Endothelial cell of umbilical vein (primary cell): ENCODE measurements around the gene SLC1A1. TPM values are rescaled to one million over a fixed set of nuclear protein-coding genes. Genes with fewer than 3 reads are reported as not detected.

Source experiments
- BruUV-seq: library from RNA; stranded (reverse); fragments of 400-500 nt; replicated peaks from 2 replicates; lab custom pipeline; 2021; lab: Mats Ljungman, UMichigan
- CTCF ChIA-PET: fragments of 300-600, 350-600 bp; sonication (Branson Sonifier 250); formaldehyde crosslinking; loops from one replicate; lab custom pipeline; 2021; ENCODE audit warnings: antibody characterized with exemption, inconsistent platforms; lab: Charles Lee
- POLR2A ChIA-PET: fragments of 300-600, 350-600 bp; sonication (Branson Sonifier 250); formaldehyde crosslinking; loops from one replicate; lab custom pipeline; 2021; ENCODE audit warnings: antibody characterized with exemption, inconsistent platforms; lab: Charles Lee
- DNase-seq: peaks from one replicate; pipeline ENCODE4 v3.0.0-alpha.2; 2011; ENCODE audit warnings: low read depth, low spot score
- FAIRE-seq: peaks from 2 replicates; lab custom pipeline; 2011; peaks lifted over from hg19 to GRCh38; lab: Jason Lieb, UNC
- H2AFZ ChIP-seq: 2 replicates; pipeline ENCODE4 v1.6.0; 2012; ENCODE audit warnings: low read depth, low read length, control low read depth, inconsistent platforms
- H3K27ac ChIP-seq: 2 replicates; pipeline ENCODE4 v1.5.1; 2011; ENCODE audit warnings: low read depth, mild to moderate bottlenecking, control low read depth, low read length, moderate library complexity; ENCODE audit not compliant: insufficient read depth
- H3K27me3 ChIP-seq, 2 experiments: 2 replicates each; pipeline versions ENCODE4 v1.6.0 to v1.6.1; 2011; ENCODE audit warnings: low read length in 2 of 2, mixed read lengths in 1 of 2; ENCODE audit not compliant: control insufficient read depth in 2 of 2, insufficient read depth in 2 of 2
- H3K36me3 ChIP-seq, 2 experiments: 2 replicates in 1 of 2; 3 replicates in 1 of 2; pipeline ENCODE4 v1.5.1; 2011; ENCODE audit warnings: low read length in 2 of 2, mild to moderate bottlenecking in 1 of 2, moderate library complexity in 1 of 2; ENCODE audit not compliant: control insufficient read depth in 2 of 2, insufficient read depth in 2 of 2; ENCODE audit errors: extremely low read depth in 1 of 2
- H3K4me1 ChIP-seq: 3 replicates; pipeline ENCODE4 v1.5.1; 2011; ENCODE audit warnings: mild to moderate bottlenecking, low read length; ENCODE audit not compliant: control insufficient read depth, insufficient read depth; ENCODE audit errors: extremely low read depth
- H3K4me2 ChIP-seq: 2 replicates; pipeline ENCODE4 v1.6.1; 2011; ENCODE audit warnings: low read length, control low read depth, mixed read lengths; ENCODE audit not compliant: insufficient read depth
- H3K4me3 ChIP-seq, 3 experiments: fragments of 200-600 bp in 1 of 3; sonication (generic), shearing (Covaris generic) in 1 of 3; replicated peaks in 1 of 3; 2 replicates each; pipeline ENCODE4 v1.5.1; 2011 to 2016; ENCODE audit warnings: control low read depth in 3 of 3, low read length in 3 of 3, mild to moderate bottlenecking in 2 of 3, inconsistent platforms in 1 of 3, low read depth in 1 of 3, moderate library complexity in 1 of 3; ENCODE audit not compliant: insufficient read depth in 1 of 3
- H3K79me2 ChIP-seq: 2 replicates; pipeline ENCODE4 v1.6.0; 2012; ENCODE audit warnings: low read length, inconsistent platforms; ENCODE audit not compliant: control insufficient read depth, insufficient read depth
- H3K9ac ChIP-seq: replicated peaks from 2 replicates; pipeline ENCODE3; 2011; ENCODE audit warnings: low read length, control low read depth; ENCODE audit not compliant: insufficient read depth; ENCODE audit errors: extremely low read depth
- H3K9me1 ChIP-seq: replicated peaks from 3 replicates; pipeline ENCODE4 v1.6.0; 2011; ENCODE audit warnings: mild to moderate bottlenecking, low read length; ENCODE audit not compliant: control insufficient read depth, insufficient read depth; ENCODE audit errors: extremely low read depth
- H3K9me3 ChIP-seq: replicated peaks from 2 replicates; pipeline ENCODE4 v1.5.1; 2012; ENCODE audit warnings: low read length, inconsistent platforms; ENCODE audit not compliant: control insufficient read depth, insufficient read depth
- H4K20me1 ChIP-seq: replicated peaks from 2 replicates; pipeline ENCODE3; 2011; ENCODE audit warnings: mild to moderate bottlenecking, low read length; ENCODE audit not compliant: control insufficient read depth, insufficient read depth; ENCODE audit errors: extremely low read depth
- CTCF ChIP-seq, 2 donors: IDR thresholded peaks; 1 replicate in 1 of 2; 2 replicates in 1 of 2; pipeline ENCODE4 v1.5.1; 2011; ENCODE audit warnings: low read length in 2 of 2, mild to moderate bottlenecking in 2 of 2, moderate library complexity in 2 of 2, control low read depth in 1 of 2, inconsistent platforms in 1 of 2, low read depth in 1 of 2; ENCODE audit not compliant: insufficient read depth in 1 of 2; ENCODE audit errors: extremely low read depth in 1 of 2
- EZH2 ChIP-seq: IDR thresholded peaks from 2 replicates; pipeline ENCODE4 v1.6.1; 2012; ENCODE audit warnings: borderline replicate concordance, low read depth, mild to moderate bottlenecking, moderate library complexity, low read length, inconsistent platforms; ENCODE audit not compliant: severe bottlenecking
- FOS ChIP-seq: IDR thresholded peaks from 2 replicates; pipeline ENCODE4 v1.6.1; 2011; ENCODE audit warnings: mild to moderate bottlenecking, low read length, moderate library complexity, borderline replicate concordance; ENCODE audit not compliant: insufficient read depth
- GATA2 ChIP-seq: IDR thresholded peaks from 2 replicates; pipeline ENCODE4 v1.7.0; 2011; ENCODE audit warnings: low read depth, mild to moderate bottlenecking, moderate library complexity, mixed read lengths, low read length; ENCODE audit not compliant: insufficient read length, insufficient read depth
- JUN ChIP-seq: IDR thresholded peaks from 2 replicates; pipeline ENCODE4 v1.6.1; 2011; ENCODE audit warnings: borderline replicate concordance, low read depth; ENCODE audit not compliant: insufficient read length, insufficient read depth
- MAX ChIP-seq: IDR thresholded peaks from 2 replicates; pipeline ENCODE4 v1.6.1; 2011; ENCODE audit not compliant: insufficient read depth, insufficient read length
- MYC ChIP-seq: IDR thresholded peaks from one replicate; pipeline ENCODE4 v1.6.1; 2011; ENCODE audit warnings: mild to moderate bottlenecking, low read depth, low read length
- POLR2A ChIP-seq: IDR thresholded peaks from 2 replicates; pipeline ENCODE4 v1.6.1; 2012; ENCODE audit warnings: low read depth, mild to moderate bottlenecking, control low read depth, low read length
- POLR2AphosphoS5 ChIP-seq: IDR thresholded peaks from 2 replicates; pipeline ENCODE4 v1.6.1; 2012; ENCODE audit warnings: low read depth, mild to moderate bottlenecking, control low read depth, low read length, moderate library complexity; ENCODE audit not compliant: insufficient read depth
- dilution Hi-C: fragments of 300-500 bp; cut with MboI; formaldehyde crosslinking; loops from one replicate; pipeline ENCODE4 v1.15.0; 2019; ENCODE audit warnings: low sequenced_read_pairs; ENCODE audit not compliant: extremely low pct_ligation_motif_present
- intact Hi-C: fragments of 100-400 bp; cut with micrococcal nuclease; formaldehyde crosslinking; loops from one replicate; pipeline ENCODE4 v1.10.0; 2022
- polyA plus RNA-seq, 4 experiments: library from polyadenylated mRNA; depleted of rRNA in 3 of 4; stranded (reverse) in 3 of 4; unstranded in 1 of 4; fragments of >200 nt; gene quantifications; 2 replicates each; pipeline versions ENCODE4 v1.2.1 to v1.2.3, GENCODE V29; 2011 to 2012; ENCODE audit warnings: missing spikeins in 1 of 4
- total RNA-seq: library from RNA; stranded (reverse); gene quantifications from 2 replicates; pipeline ENCODE4 v1.2.3, GENCODE V29; 2021

SLC1A1 gene
- total and polyA plus RNA-seq, 2 donors (not counting 3 experiments of a cell fraction or from before 2014, with no cell fraction given), result 5.8 to 8.3 TPM

GRCh38 chr9:4574657-4575243, 84.5 kb downstream of the SLC1A1 start:
- Histone ChIP-seq H3K36me3 (peaks cover 1 to 3% of the 10 kb centered on the region in 2 experiments), H3K27me3 (no peaks in the 10 kb centered on the region), H3K4me3 (no peak overlapping the region), H2AFZ (no peak overlapping the region), H3K9ac (no peak overlapping the region), H3K27ac (no peak overlapping the region), H3K9me3 (no peaks in the 10 kb centered on the region), H3K79me2 (no peaks in the 10 kb centered on the region), H3K4me1 (no peaks in the 10 kb centered on the region), H3K9me1 (no peaks in the 10 kb centered on the region), H4K20me1 (no peaks in the 10 kb centered on the region), H3K4me2 (no peak overlapping the region)
- TF ChIP-seq GATA2 (no peak), POLR2A (no peak), CTCF (IDR thresholded peaks at IDR 0.05; ENCODE audit: extremely low read depth in 1 of 2, insufficient read depth in 1 of 2, low read depth in 1 of 2, low read length in 2 of 2) (no peak)
- intact Hi-C loops, result no loop called here
- ChIA-PET POLR2A (no interaction called here), CTCF (interaction anchor here (0.7 kb wide), 1 partner anchor 16 kb away, joined by 3 read pairs; no protein-coding TSS in a partner anchor)
- DNase-seq, result no peak
- dilution Hi-C loops, result no loop called here
- BruUV-seq, result no TSS peak
- no peak for FAIRE-seq

- DNase-seq (no peak), FAIRE-seq (no peak)
- dilution Hi-C loops (no loop called here), intact Hi-C loops (no loop called here)
- Histone ChIP-seq H3K4me1 (no peaks in the 10 kb centered on the region), H3K9me1 (no peaks in the 10 kb centered on the region), H3K79me2 (no peaks in the 10 kb centered on the region), H3K27me3 (no peaks in the 10 kb centered on the region), H3K9ac (no peak overlapping the region), H3K36me3 (peaks cover 1 to 3% of the 10 kb centered on the region in 2 experiments), H4K20me1 (no peaks in the 10 kb centered on the region), H3K9me3 (no peaks in the 10 kb centered on the region), H3K4me3 (no peak overlapping the region), H3K4me2 (no peak overlapping the region), H2AFZ (no peak overlapping the region), H3K27ac (no peak overlapping the region)
- POLR2A ChIA-PET, result no interaction called here
- TF ChIP-seq CTCF (IDR thresholded peaks at IDR 0.05; ENCODE audit: extremely low read depth in 1 of 2, insufficient read depth in 1 of 2, low read depth in 1 of 2, low read length in 2 of 2) (no peak), MYC (no peak), MAX (no peak), EZH2 (no peak), POLR2A (no peak), JUN (no peak), FOS (no peak), GATA2 (no peak), POLR2AphosphoS5 (no peak)
- BruUV-seq, result no TSS peak
- CTCF ChIA-PET, result no interaction called here
Observed at GRCh38 chr9:4575997-4576396, 85.7 kb downstream of the SLC1A1 start.
